WI38 (cell line): ENCODE measurements around the gene ARMC2.

Experiments
- H3K4me3 ChIP-seq: 2 replicates; pipeline ENCODE4 v1.5.1; 2011; ENCODE audit warnings: low read depth, mild to moderate bottlenecking, control low read depth, low read length
- TF ChIP-seq, protein P1 (sequence below): IDR thresholded peaks from 2 replicates; pipeline ENCODE4 v1.5.1; 2012; ENCODE audit warnings: low read depth, mild to moderate bottlenecking, control low read depth, low read length

Gene ARMC2

DNA sequence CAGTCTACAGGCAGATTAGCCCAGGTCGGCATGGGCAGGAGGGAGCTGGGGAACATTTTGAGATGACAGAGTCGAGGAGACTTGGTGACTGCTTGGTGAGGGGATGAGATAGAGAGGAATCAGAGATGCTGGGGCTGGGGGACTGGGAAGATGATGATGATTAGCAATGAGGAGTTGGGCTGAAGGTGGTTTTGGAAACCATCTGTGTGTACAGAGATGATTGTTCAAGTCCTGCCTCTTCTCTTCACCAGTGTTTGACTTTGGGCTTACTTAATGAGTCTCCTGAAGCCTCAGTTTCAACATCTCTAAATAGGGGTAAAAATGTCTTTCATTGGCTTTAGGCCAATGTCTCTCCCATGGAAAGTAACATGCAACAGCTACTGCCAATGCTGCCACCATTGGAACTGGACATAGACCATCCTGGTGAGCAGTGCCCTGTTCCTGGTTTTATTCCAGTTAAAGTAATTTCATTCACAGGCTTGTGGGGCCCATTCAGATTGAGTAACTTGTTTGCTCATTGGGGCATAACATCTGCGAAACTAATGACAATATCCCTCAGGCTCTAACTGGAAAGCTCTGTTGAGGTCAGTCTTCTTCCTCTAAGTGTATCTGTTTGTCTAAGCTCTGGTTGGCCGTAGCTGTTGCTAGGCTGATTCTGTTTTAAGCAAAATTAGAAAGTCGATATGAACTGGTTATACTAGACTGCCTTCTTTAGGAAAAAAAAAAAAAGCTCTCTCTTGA, 99.1 kb downstream of the ARMC2 start:
- TF ChIP-seq, protein P1, sequence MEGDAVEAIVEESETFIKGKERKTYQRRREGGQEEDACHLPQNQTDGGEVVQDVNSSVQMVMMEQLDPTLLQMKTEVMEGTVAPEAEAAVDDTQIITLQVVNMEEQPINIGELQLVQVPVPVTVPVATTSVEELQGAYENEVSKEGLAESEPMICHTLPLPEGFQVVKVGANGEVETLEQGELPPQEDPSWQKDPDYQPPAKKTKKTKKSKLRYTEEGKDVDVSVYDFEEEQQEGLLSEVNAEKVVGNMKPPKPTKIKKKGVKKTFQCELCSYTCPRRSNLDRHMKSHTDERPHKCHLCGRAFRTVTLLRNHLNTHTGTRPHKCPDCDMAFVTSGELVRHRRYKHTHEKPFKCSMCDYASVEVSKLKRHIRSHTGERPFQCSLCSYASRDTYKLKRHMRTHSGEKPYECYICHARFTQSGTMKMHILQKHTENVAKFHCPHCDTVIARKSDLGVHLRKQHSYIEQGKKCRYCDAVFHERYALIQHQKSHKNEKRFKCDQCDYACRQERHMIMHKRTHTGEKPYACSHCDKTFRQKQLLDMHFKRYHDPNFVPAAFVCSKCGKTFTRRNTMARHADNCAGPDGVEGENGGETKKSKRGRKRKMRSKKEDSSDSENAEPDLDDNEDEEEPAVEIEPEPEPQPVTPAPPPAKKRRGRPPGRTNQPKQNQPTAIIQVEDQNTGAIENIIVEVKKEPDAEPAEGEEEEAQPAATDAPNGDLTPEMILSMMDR: no peak
- no peak overlapping the region for H3K4me3 ChIP-seq

DNA sequence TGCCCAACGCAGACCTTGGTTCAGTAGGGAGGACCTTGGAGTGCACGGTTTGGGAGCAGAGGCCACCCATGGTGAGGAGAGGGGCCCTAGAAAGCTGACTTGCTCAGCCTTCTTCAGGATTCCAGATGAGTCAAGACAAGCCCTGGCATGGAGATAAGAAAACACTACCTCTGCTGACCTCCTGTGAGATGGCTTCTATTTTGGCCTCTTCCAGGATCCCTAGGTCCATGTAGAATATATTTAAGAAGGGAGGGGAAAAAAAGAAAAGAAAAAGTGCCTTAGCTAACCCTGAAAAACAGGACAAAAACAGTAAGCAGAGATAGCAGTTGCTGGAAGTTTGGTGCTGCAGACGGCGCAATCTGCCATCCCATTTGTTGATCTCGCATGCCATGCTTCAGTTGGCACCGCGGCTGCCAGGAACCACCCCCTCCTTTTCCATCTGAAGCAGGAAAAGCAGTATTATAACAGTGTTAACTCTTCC, 100.0 kb downstream of the ARMC2 start:
- H3K4me3 ChIP-seq: no peak overlapping the region
- TF ChIP-seq, protein P1: no peak

DNA sequence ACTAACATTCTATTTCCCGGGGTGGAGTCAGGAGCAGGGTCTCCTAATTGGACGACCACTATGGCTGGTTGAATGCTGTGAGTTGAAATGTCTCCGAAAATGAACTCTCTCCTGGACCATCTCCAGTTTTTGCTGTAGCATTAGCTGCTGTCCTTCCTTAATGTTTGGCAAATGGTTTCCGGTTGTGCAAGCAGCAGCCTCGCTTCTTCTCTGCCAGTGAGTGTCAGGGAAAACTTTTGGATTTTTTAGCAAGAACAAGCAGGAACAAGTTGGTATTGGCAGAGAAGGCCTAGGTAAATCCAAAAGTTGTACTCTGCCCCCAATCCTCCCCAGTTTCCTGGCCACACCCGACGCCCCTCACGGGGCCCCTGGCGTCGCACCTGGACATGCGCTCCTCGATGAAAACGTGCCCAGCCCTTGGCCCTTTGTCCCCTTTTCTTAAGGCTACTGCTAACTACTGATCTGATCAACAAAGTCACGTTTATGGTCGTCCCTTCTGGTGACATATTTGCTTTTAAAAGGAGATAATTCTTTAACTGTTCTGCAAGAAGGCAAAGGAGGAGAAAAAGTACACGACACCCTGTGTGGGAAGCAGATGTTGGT, 103.2 kb downstream of the ARMC2 start:
- no peak overlapping the region for H3K4me3 ChIP-seq
- TF ChIP-seq, protein P1: no peak

- H3K4me3 ChIP-seq: no peak overlapping the region
- TF ChIP-seq, protein P1: no peak
These were observed 104.7 kb downstream of the ARMC2 start for GRCh38 chr6:108952776-108953486.

DNA sequence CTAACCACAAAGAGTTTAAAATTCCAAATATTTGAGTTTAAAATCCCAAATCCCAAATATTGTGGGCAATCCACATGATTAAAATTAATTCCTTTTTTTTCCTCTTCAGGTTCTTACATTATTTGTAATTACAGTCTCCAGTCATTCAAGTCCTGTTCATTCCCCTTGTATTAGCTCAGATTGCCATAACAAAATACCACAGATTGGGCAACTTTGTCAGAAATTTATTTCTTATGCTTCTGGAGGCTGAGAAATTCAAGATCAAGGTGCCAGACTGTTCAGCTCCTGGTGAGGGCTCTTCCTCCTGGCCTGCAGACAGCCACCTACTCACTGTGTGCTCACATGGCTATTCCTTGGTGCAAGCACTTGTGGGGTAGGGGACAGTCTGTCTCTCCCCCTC, 105.5 kb downstream of the ARMC2 start:
- TF ChIP-seq, protein P1: no peak
- H3K4me3 ChIP-seq: no peak overlapping the region

- TF ChIP-seq, protein P1: no peak
- H3K4me3 ChIP-seq: no peak overlapping the region
These were observed 107.2 kb downstream of the ARMC2 start for GRCh38 chr6:108955329-108955949.
